Measurements from ENCODE around the gene RORB. TPM values are rescaled to one million over a fixed set of nuclear protein-coding genes. Genes with fewer than 3 reads are reported as not detected.

RORB gene
- polyA plus RNA-seq, 3 donors = not detected

DNA sequence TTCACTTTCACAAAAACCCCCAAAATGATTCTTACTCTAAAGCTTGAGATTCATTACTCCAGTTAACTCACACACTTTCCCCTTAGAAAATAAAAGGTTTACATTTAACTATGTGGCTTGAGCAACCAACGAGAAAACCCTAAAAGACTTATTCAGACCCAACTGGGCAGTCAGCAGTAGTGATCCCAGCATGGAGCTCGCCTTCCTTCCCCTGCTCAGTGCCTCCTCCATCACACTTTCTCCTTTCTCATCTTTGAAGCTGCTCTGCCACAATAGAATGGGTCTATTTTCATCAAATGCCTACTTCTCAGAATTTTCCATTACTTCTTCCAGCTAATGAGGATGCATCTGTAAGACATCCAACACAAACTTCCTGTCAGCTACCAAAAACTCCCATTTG, 29.1 kb downstream of the RORB start:
- no peak overlapping the region for H3K4me2 ChIP-seq (replicated peaks; ENCODE audit: extremely low read depth, low read length, poor library complexity, severe bottlenecking)
- WGBS (ENCODE audit: insufficient coverage) = 79% methylated on average over 2 of the region's 2 CpGs
- no peaks in the 10 kb centered on the region for H3K4me1 ChIP-seq (ENCODE audit: control insufficient read depth in 1 of 2, insufficient read depth in 2 of 2, low read length in 2 of 2)
- Mint-ChIP-seq H3K36me3 (no peaks in the 10 kb centered on the region), H3K9me3 (no peaks in the 10 kb centered on the region), H3K27ac (no peak overlapping the region), H3K4me3 (peak overlapping the region in 1 of 2 donors; percentile 43), H3K4me1 (no peaks in the 10 kb centered on the region), H3K27me3 (ENCODE audit: low read depth in 3 of 3) (peaks cover 0 to 7% (median 4%) of the 10 kb centered on the region in 3 donors)
- no peaks in the 10 kb centered on the region for H3K27me3 ChIP-seq (ENCODE audit: control insufficient read depth in 2 of 2, insufficient read depth in 2 of 2, low read length in 2 of 2)
- no peak overlapping the region for H3K9ac ChIP-seq (ENCODE audit: insufficient read depth, low read length, poor library complexity, severe bottlenecking)
- DNase-seq = no peak
- no peaks in the 10 kb centered on the region for H3K9me3 ChIP-seq (replicated peaks in 1 of 2; ENCODE audit: control insufficient read depth in 1 of 2, insufficient read depth in 1 of 2, low read length in 2 of 2)
- TF ChIP-seq, protein P1, sequence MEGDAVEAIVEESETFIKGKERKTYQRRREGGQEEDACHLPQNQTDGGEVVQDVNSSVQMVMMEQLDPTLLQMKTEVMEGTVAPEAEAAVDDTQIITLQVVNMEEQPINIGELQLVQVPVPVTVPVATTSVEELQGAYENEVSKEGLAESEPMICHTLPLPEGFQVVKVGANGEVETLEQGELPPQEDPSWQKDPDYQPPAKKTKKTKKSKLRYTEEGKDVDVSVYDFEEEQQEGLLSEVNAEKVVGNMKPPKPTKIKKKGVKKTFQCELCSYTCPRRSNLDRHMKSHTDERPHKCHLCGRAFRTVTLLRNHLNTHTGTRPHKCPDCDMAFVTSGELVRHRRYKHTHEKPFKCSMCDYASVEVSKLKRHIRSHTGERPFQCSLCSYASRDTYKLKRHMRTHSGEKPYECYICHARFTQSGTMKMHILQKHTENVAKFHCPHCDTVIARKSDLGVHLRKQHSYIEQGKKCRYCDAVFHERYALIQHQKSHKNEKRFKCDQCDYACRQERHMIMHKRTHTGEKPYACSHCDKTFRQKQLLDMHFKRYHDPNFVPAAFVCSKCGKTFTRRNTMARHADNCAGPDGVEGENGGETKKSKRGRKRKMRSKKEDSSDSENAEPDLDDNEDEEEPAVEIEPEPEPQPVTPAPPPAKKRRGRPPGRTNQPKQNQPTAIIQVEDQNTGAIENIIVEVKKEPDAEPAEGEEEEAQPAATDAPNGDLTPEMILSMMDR (IDR thresholded peaks at IDR 0.05) = no peak
- H3K36me3 ChIP-seq (replicated peaks in 1 of 2; ENCODE audit: control insufficient read depth in 1 of 2, insufficient read depth in 2 of 2, low read length in 2 of 2) = no peaks in the 10 kb centered on the region
- H2AFZ ChIP-seq (ENCODE audit: insufficient read depth, low read depth, low read length, poor library complexity, severe bottlenecking) = no peak overlapping the region
- intact Hi-C loops (cut with micrococcal nuclease) = no loop called here
- H3K27ac ChIP-seq (ENCODE audit: low read depth in 1 of 2, low read length in 2 of 2) = no peak overlapping the region
- no peaks in the 10 kb centered on the region for H3K79me2 ChIP-seq (ENCODE audit: insufficient read depth, low read length)
- no peak overlapping the region for H3K4me3 ChIP-seq (replicated peaks in 1 of 3; ENCODE audit: low read depth in 2 of 3, low read length in 3 of 3)
- H4K20me1 ChIP-seq (ENCODE audit: insufficient read depth, low read length) = no peaks in the 10 kb centered on the region

DNA sequence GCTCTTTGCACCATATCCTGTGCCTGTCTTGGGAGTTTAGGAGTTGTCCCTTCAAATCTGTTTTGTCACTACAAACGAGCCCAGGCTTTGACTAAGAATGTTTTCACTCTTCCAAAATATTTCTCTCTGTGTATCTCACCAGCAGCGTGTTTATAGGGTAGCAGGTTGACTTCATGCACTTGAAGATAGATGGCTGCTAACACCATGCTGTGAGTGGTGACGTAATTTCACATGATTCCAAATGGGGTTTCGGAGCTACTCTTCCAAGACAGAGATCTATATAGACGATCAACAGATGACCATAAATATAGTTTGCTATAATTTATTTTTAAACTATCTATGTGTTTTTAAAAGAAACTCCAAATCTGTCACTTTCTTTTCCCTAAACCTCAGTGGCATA, 30.6 kb downstream of the RORB start:
- WGBS (ENCODE audit: insufficient coverage) = no CpG with 5 or more reads among the region's 5 CpGs

More for the DNA sequence above, 30.6 kb downstream of the RORB start:
- no peak overlapping the region for H3K4me3 ChIP-seq (replicated peaks in 1 of 3; ENCODE audit: low read depth in 2 of 3, low read length in 3 of 3)
- TF ChIP-seq, protein P1 (IDR thresholded peaks at IDR 0.05) = no peak
- DNase-seq = no peak
- no peaks in the 10 kb centered on the region for H3K79me2 ChIP-seq (ENCODE audit: insufficient read depth, low read length)
- no peak overlapping the region for H3K27ac Mint-ChIP-seq
- peaks cover 0 to 7% (median 4%) of the 10 kb centered on the region in 3 donors for H3K27me3 Mint-ChIP-seq (ENCODE audit: low read depth in 3 of 3)
- H3K27ac ChIP-seq (ENCODE audit: low read depth in 1 of 2, low read length in 2 of 2) = no peak overlapping the region
- intact Hi-C loops (cut with micrococcal nuclease) = no loop called here
- H3K9ac ChIP-seq (ENCODE audit: insufficient read depth, low read length, poor library complexity, severe bottlenecking) = no peak overlapping the region
- no peak overlapping the region for H3K4me2 ChIP-seq (replicated peaks; ENCODE audit: extremely low read depth, low read length, poor library complexity, severe bottlenecking)
- no peaks in the 10 kb centered on the region for H3K36me3 ChIP-seq (replicated peaks in 1 of 2; ENCODE audit: control insufficient read depth in 1 of 2, insufficient read depth in 2 of 2, low read length in 2 of 2)
- no peaks in the 10 kb centered on the region for H3K36me3 Mint-ChIP-seq
- no peaks in the 10 kb centered on the region for H3K27me3 ChIP-seq (ENCODE audit: control insufficient read depth in 2 of 2, insufficient read depth in 2 of 2, low read length in 2 of 2)
- no peaks in the 10 kb centered on the region for H3K9me3 Mint-ChIP-seq
- H2AFZ ChIP-seq (ENCODE audit: insufficient read depth, low read depth, low read length, poor library complexity, severe bottlenecking) = no peak overlapping the region
- H3K4me1 Mint-ChIP-seq = no peaks in the 10 kb centered on the region
- no peaks in the 10 kb centered on the region for H4K20me1 ChIP-seq (ENCODE audit: insufficient read depth, low read length)
- H3K4me3 Mint-ChIP-seq = peak overlapping the region in 1 of 2 donors; percentile 16
- no peaks in the 10 kb centered on the region for H3K4me1 ChIP-seq (ENCODE audit: control insufficient read depth in 1 of 2, insufficient read depth in 2 of 2, low read length in 2 of 2)
- H3K9me3 ChIP-seq (replicated peaks in 1 of 2; ENCODE audit: control insufficient read depth in 1 of 2, insufficient read depth in 1 of 2, low read length in 2 of 2) = no peaks in the 10 kb centered on the region
